PC-9 (cell line): Measurements from ENCODE around the gene PTPRR. TPM values are rescaled to one million over a fixed set of nuclear protein-coding genes. Genes with fewer than 3 reads are reported as not detected.

Experiments
- BruUV-seq: library from RNA; stranded (reverse); fragments of 400-500 nt; replicated peaks from 2 replicates; lab custom pipeline; 2021; lab: Mats Ljungman, UMichigan
- CTCF ChIA-PET: fragments of 300-600 bp; sonication (Branson Sonifier 250); formaldehyde crosslinking; loops from one replicate; lab custom pipeline; 2022; ENCODE audit warnings: antibody characterized with exemption; lab: Charles Lee
- POLR2A ChIA-PET: fragments of 300-600 bp; sonication (Branson Sonifier 250); formaldehyde crosslinking; loops from one replicate; lab custom pipeline; 2022; ENCODE audit warnings: antibody characterized with exemption; ENCODE audit not compliant: unreplicated experiment; lab: Charles Lee
- DNase-seq, 2 experiments: peaks; one replicate each; pipeline versions ENCODE4 v3.0.0 to v3.0.0-alpha.2; 2015 to 2022; ENCODE audit warnings: mixed read lengths in 1 of 2
- H2AFZ ChIP-seq: fragments of 200-600 bp; sonication (generic); 2 replicates; pipeline ENCODE4 v1.8.1; 2017; ENCODE audit warnings: antibody characterized with exemption
- H3F3A ChIP-seq: fragments of 200-600 bp; sonication (generic); 2 replicates; pipeline ENCODE4 v1.8.1; 2017; ENCODE audit warnings: antibody characterized with exemption, mild to moderate bottlenecking, low read depth; ENCODE audit not compliant: insufficient read depth
- H3K27ac ChIP-seq: fragments of 200-600 bp; sonication (generic); 2 replicates; pipeline ENCODE4 v1.6.1; 2016; ENCODE audit warnings: mixed run types
- H3K27me3 ChIP-seq: fragments of 200-600 bp; sonication (generic); 2 replicates; pipeline ENCODE4 v1.6.1; 2016; ENCODE audit warnings: low read depth, mixed run types; ENCODE audit not compliant: insufficient read depth
- H3K36me3 ChIP-seq: fragments of 200-600 bp; sonication (generic); 2 replicates; pipeline ENCODE4 v1.6.1; 2016; ENCODE audit warnings: low read depth, mixed run types
- H3K4me1 ChIP-seq: fragments of 200-600 bp; sonication (generic); replicated peaks from 2 replicates; pipeline ENCODE4 v1.6.1; 2016; ENCODE audit warnings: mixed run types; ENCODE audit not compliant: insufficient read depth
- H3K4me2 ChIP-seq: fragments of 200-600 bp; sonication (generic); 2 replicates; pipeline ENCODE4 v1.6.1; 2017; ENCODE audit warnings: mixed run types
- H3K4me3 ChIP-seq: fragments of 200-600 bp; sonication (generic); 2 replicates; pipeline ENCODE4 v1.6.1; 2016; ENCODE audit warnings: mixed run types
- H3K79me2 ChIP-seq: fragments of 200-600 bp; sonication (generic); 2 replicates; pipeline ENCODE4 v1.6.1; 2017; ENCODE audit warnings: low read depth, mixed run types
- H3K9me2 ChIP-seq: fragments of 200-600 bp; sonication (generic); 2 replicates; pipeline ENCODE4 v1.8.1; 2017; ENCODE audit warnings: mild to moderate bottlenecking; ENCODE audit not compliant: insufficient read depth
- H3K9me3 ChIP-seq: fragments of 200-600 bp; sonication (generic); 2 replicates; pipeline ENCODE4 v1.8.1; 2016; ENCODE audit warnings: low read depth; ENCODE audit not compliant: insufficient read depth
- H4K20me1 ChIP-seq: fragments of 200-600 bp; sonication (generic); 2 replicates; pipeline ENCODE4 v1.8.1; 2017; ENCODE audit not compliant: insufficient read depth
- EZH2 ChIP-seq: fragments of 200-600 bp; sonication (generic); IDR thresholded peaks from 2 replicates; pipeline ENCODE4 v1.8.0; 2017; ENCODE audit warnings: antibody characterized with exemption, low read depth
- intact Hi-C: fragments of 100-400 bp; cut with micrococcal nuclease; formaldehyde crosslinking; loops from one replicate; pipeline ENCODE4 v1.10.0; 2022; ENCODE audit not compliant: unreplicated experiment
- total RNA-seq: library from RNA; stranded (reverse); gene quantifications from 2 replicates; pipeline ENCODE4 v1.2.3, GENCODE V29; 2021
- TF ChIP-seq, protein P1 (sequence below): fragments of 200-600 bp; sonication (generic); conservative IDR thresholded peaks from 2 replicates; pipeline ENCODE4 v1.6.1; 2017; ENCODE audit warnings: mixed run types, antibody characterized with exemption, mild to moderate bottlenecking, moderate library complexity

Gene PTPRR
- total RNA-seq, 1 experiment from 2014 or later: 12.2 TPM

- ChIA-PET CTCF (no interaction called here), POLR2A (no interaction called here)
- Histone ChIP-seq H3F3A (no peaks in the 10 kb centered on the region), H2AFZ (no peak overlapping the region), H4K20me1 (no peaks in the 10 kb centered on the region; the same call in 1 of the 2 replicates), H3K9me2 (no peaks in the 10 kb centered on the region), H3K79me2 (no peaks in the 10 kb centered on the region), H3K4me3 (no peak overlapping the region), H3K27ac (no peak overlapping the region), H3K27me3 (no peaks in the 10 kb centered on the region), H3K36me3 (no peaks in the 10 kb centered on the region), H3K4me1 (no peaks in the 10 kb centered on the region), H3K4me2 (no peak overlapping the region), H3K9me3 (peaks cover 3% of the 10 kb centered on the region)
- intact Hi-C loops: no loop called here
- no TSS peak for BruUV-seq
- TF ChIP-seq, protein P1, sequence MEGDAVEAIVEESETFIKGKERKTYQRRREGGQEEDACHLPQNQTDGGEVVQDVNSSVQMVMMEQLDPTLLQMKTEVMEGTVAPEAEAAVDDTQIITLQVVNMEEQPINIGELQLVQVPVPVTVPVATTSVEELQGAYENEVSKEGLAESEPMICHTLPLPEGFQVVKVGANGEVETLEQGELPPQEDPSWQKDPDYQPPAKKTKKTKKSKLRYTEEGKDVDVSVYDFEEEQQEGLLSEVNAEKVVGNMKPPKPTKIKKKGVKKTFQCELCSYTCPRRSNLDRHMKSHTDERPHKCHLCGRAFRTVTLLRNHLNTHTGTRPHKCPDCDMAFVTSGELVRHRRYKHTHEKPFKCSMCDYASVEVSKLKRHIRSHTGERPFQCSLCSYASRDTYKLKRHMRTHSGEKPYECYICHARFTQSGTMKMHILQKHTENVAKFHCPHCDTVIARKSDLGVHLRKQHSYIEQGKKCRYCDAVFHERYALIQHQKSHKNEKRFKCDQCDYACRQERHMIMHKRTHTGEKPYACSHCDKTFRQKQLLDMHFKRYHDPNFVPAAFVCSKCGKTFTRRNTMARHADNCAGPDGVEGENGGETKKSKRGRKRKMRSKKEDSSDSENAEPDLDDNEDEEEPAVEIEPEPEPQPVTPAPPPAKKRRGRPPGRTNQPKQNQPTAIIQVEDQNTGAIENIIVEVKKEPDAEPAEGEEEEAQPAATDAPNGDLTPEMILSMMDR: no peak
- no peak for TF ChIP-seq EZH2
- no peak for DNase-seq
Measured at GRCh38 chr12:70806827-70807226, 113.7 kb downstream of the PTPRR start.

- intact Hi-C loops: no loop called here
- CTCF ChIA-PET: no interaction called here
- TF ChIP-seq EZH2: no peak
- TF ChIP-seq, protein P1: no peak
Measured at GRCh38 chr12:70806043-70806442, 114.5 kb downstream of the PTPRR start.

DNA sequence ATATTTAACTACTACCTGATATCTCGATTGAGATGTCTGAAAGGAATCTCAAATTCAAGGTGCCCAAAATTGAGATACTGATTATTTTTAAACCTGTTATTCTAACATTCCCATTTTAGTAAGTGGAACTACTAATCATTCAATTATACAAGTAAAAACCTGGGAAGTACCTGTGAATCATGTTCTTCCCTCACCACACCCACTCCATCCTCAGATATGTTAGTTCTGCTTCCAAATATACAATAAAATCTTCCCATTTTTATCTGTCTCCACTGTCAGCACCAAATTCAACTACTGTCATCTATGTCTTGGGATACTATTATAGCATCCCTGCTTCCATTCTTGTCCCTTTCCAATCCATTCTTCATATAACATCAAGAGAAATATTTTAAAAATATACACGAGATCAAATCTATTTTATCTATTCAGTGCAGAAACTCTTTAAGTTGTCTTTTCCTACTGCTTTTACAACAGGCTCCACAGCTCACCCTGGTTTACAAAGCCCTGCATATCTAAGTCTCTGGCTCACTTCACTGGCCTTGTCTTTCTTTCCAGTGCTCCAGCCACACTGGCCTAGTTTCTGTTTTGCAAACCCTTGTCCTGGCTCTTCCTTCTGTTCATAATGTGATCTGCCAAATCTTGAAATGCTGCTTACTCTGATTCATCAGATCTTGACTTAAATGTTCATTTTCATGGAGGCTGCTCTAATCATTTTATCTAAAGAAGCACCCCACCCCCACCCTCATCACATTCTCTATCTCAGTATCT is 122.3 kb downstream of the PTPRR start:
- Histone ChIP-seq H3F3A (no peaks in the 10 kb centered on the region), H3K79me2 (no peaks in the 10 kb centered on the region), H3K4me3 (no peak overlapping the region), H3K36me3 (no peaks in the 10 kb centered on the region), H3K27ac (no peak overlapping the region), H3K9me3 (no peaks in the 10 kb centered on the region; the same call in 1 of the 2 replicates), H3K27me3 (no peaks in the 10 kb centered on the region), H2AFZ (no peak overlapping the region), H4K20me1 (no peaks in the 10 kb centered on the region), H3K9me2 (no peaks in the 10 kb centered on the region), H3K4me1 (no peaks in the 10 kb centered on the region), H3K4me2 (no peak overlapping the region)
- DNase-seq: no peak
- ChIA-PET POLR2A (no interaction called here), CTCF (no interaction called here)
- BruUV-seq: no TSS peak
- intact Hi-C loops: no loop called here
- no peak for TF ChIP-seq EZH2
- TF ChIP-seq, protein P1: no peak

More at GRCh38 chr12:70806043-70806442, 114.5 kb downstream of the PTPRR start:
- Histone ChIP-seq H3F3A (no peaks in the 10 kb centered on the region), H4K20me1 (no peaks in the 10 kb centered on the region; the same call in 1 of the 2 replicates), H2AFZ (no peak overlapping the region), H3K36me3 (no peaks in the 10 kb centered on the region), H3K4me1 (no peaks in the 10 kb centered on the region), H3K4me3 (no peak overlapping the region), H3K4me2 (no peak overlapping the region), H3K79me2 (no peaks in the 10 kb centered on the region), H3K9me2 (no peaks in the 10 kb centered on the region), H3K9me3 (peaks cover 3% of the 10 kb centered on the region), H3K27ac (no peak overlapping the region), H3K27me3 (no peaks in the 10 kb centered on the region)
- POLR2A ChIA-PET: no interaction called here
- BruUV-seq: no TSS peak
- DNase-seq: no peak
